Stimulated activated CD8-positive, alpha-beta memory T cell treated with anti-CD3 and anti-CD28 coated beads, Interleukin-4, amount 100 ng/mL, for 24 hours (primary cell): ENCODE measurements around the gene ST6GALNAC2.
"Not testable (repeated sequence)": the region's sequence is repeated elsewhere in the genome, so short reads cannot be mapped to it uniquely, and the experiment has no call there.

ENCODE experiments used
- DNase-seq: peaks from one replicate; pipeline ENCODE4 v3.0.0-alpha.2; 2020; ENCODE audit warnings: low read depth

ST6GALNAC2 gene

GRCh38 chr17:76528528-76529223 lies 57.0 kb downstream of the ST6GALNAC2 start:
- DNase-seq: no peak

DNA sequence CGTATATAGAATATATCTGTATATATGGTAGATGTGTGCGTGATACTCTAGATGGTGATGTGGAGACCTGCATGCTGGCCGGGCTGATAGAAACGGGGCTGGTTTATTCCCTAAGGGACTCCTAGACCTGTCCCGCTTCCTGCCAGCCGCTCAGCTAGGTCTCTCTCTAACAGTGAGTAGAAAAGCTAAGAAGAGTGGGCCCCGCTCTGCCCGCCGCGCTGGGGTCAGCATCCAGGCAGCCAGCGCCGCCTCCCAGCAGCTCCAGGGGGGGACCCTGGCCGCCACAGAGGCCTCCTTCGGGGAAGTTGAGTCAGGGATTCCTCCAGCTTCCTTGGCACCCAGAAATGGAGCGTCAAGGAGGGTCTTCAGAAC lies 57.5 kb downstream of the ST6GALNAC2 start:
- DNase-seq: no peak

GRCh38 chr17:76527430-76528111 lies 58.1 kb downstream of the ST6GALNAC2 start:
- DNase-seq: no peak

- not testable (repeated sequence) for DNase-seq
Measured at GRCh38 chr17:76527016-76527415, 58.6 kb downstream of the ST6GALNAC2 start.

DNA sequence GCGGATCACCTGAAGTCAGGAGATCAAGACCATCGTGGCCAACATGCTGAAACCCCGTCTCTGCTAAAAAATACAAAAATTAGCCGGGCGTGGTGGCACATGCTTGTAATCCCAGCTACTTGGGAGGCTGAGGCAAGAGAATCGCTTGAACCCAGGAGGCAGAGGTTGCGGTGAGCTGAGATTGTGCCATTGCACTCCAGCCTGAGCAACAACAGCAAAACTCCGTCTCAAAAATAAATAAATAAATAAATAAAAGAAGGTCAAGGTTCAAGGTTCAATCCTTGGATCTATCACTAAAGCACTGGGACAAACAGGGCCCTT lies 60.2 kb downstream of the ST6GALNAC2 start:
- not testable (repeated sequence) for DNase-seq

DNA sequence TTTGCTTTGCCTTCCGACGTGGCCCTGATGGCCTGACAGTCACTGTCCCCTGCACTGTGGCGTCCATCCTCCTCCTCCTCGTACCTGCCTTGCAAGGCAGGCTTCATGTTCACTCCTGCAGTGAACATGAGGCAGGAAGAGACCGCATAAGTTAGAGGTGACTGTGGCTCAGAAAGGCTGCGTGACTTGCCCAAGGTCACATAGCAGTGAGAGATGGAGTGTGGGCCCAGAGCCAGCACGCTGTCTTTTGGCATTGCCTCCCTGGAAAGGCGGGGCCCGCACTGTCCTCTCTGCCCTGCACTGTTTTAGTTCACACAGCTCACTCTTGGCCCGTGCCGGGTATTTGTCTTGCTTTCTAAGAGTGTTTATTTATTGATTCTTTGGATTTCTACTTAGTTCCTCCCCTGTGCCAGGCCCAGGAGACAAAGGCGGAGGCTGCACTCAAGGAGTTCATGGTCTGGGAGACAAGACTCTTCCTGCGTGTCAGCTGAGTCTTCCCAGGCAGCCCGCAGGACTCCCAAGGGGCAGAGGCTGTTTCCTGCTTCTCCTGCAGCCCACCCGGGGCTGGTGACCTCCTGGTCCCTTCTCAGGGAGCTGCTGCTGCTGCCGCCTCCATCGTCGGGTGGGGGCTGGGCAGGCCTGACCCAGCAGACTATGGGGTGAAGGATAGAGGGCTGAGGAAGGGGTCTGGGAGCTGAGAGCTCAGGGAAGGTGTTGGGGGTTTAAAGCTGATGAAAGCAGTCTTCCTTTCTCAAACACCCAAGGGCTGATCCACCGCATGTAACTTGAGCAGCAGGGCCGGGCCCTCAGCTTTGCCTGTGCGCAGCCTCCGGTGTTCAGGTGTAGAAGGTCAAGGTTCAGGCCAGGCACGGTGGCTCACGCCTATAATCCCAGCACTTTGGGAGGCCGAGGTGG lies 60.8 kb downstream of the ST6GALNAC2 start:
- DNase-seq: no peak

- peak; percentile 66 for DNase-seq
Measured at GRCh38 chr17:76523084-76524037, 62.3 kb downstream of the ST6GALNAC2 start.

DNA sequence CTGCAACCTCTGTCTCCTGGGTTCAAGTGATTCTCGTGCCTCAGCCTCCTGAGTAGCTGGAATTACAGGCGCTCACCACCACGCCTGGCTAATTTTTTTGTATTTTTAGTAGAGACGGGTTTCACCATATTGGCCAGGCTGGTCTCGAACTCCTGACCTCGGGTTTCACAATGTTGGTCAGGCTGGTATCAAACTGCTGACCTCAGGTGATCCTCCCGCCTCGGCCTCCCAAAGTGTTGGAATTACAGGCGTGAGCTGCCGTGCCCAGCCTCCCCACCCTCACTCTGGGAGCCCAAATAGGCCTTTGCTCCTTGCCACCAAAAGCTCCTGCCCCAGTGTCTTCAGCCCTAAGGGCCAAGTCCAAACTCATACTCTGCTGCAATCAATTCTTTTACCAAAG lies 64.0 kb downstream of the ST6GALNAC2 start:
- not testable (repeated sequence) for DNase-seq

DNA sequence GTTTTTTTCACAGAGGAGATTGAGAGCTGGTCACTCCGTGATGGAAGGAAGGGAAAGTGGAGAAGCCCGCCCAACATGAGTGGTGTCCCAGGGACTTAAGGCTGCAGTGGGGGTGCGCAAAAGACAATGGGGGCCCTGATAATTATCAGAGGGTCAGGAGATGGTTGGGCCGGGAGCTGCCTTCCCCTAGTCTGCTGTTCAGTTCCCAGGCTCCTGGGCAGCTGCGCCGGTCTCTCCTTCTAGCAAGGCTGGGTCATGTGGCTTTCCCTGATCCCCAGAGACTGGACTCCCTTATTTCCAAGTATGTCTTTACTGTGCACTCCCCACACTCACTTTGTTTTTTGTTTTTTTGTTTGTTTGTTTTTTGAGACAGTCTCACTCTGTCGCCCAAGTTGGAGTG lies 64.4 kb downstream of the ST6GALNAC2 start:
- DNase-seq: no peak

DNA sequence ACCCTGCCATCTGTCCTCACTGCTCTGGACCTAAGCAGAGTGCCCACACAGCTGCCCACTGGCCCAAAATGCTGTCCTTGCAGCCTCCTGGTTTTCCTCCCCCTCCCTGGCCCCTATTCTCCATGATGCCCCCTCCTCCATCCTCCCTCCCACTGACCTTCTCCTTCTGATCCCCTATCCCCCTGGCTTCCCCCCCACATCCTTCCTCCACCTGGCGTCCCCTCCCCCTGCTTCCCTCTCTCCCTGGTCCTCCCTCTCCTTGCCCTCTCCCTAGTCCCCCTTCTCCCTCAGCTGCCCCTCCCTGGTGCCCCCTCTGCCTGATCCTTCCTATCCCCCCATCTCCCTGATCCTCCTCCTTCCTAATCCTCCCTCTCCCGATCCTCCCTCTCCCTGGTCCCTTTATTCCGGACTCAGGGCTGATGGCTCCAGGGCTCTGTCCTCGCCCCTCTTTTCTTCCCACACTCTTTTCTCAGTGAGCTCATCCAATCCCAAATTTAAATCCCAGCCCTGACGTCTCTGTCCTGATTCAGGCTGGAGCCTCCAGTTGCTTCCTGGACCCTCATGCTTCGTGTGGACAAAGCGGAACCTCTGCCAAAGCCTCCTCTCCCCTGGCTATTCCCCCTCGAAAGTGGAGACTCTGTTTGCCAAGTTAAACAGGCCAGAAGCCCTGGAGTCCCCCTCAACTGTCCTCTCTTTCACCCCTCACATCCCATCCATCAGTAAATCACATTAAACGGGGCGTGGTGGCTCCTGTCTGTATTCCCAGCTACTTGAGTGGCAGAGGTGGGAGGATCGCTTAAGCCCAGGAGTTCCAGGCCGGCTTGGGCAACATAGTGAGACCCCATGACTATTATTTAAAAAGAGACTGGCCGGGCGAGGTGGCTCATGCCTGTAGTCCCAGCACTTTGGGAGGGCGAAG lies 66.4 kb downstream of the ST6GALNAC2 start:
- DNase-seq: no peak

DNA sequence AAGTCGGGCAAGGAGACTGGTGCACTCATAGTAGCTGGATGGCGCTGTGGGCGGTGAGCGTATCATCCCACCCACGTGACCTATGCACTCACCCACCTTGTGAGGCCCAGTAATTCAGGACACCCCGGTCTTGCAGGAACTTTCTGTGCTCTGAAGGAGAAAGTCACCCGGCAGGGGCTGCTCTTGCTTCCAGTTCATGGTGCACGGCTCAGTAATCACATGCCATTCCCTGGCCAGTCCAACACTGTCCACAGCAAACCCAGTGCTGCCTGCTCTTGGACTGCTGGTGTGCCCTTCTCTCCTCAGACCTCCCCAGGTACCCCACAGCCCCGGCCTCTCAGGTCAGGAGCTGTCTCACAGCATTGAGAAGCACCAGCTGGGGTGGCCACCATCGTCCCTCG lies 68.0 kb downstream of the ST6GALNAC2 start:
- DNase-seq: no peak
